ENCODE results near the gene INO80.
"Not testable (repeated sequence)": the region's sequence is repeated elsewhere in the genome, so short reads cannot be mapped to it uniquely, and the experiment has no call there.

INO80 gene

GRCh38 chr15:41116116-41116961, at the start of gene INO80:
TSS of gene INO80 (minus strand) at chr15:41116280. CDS start at chr15:41096310, 19,970 bp downstream.
- peak; percentile 98 for DNase-seq

GRCh38 chr15:41161736-41162135, 45.7 kb upstream of the INO80 start:
- peak; percentile 62 for DNase-seq

GRCh38 chr15:41161336-41161735, 45.3 kb upstream of the INO80 start:
- peak; percentile 52 for DNase-seq

GRCh38 chr15:41160639-41161315, 44.7 kb upstream of the INO80 start:
- peak; percentile 73 for DNase-seq

- no peak for DNase-seq
These were observed 38.3 kb upstream of the INO80 start for GRCh38 chr15:41154412-41154811.

GRCh38 chr15:41153733-41154132, 37.7 kb upstream of the INO80 start:
- no peak for DNase-seq

GRCh38 chr15:41151451-41152005, 35.4 kb upstream of the INO80 start:
- DNase-seq: no peak

GRCh38 chr15:41150279-41150678, 34.2 kb upstream of the INO80 start:
- DNase-seq: no peak

GRCh38 chr15:41148065-41148464, 32.0 kb upstream of the INO80 start:
- no peak for DNase-seq

- no peak for DNase-seq
These were observed 23.5 kb upstream of the INO80 start for GRCh38 chr15:41139619-41140018.

GRCh38 chr15:41139112-41139511, 23.0 kb upstream of the INO80 start:
- DNase-seq: peak; percentile 54

- not testable (repeated sequence) for DNase-seq
These were observed 19.5 kb upstream of the INO80 start for GRCh38 chr15:41135580-41135979.

- no peak for DNase-seq
These were observed 17.4 kb upstream of the INO80 start for GRCh38 chr15:41133454-41133853.

- not testable (repeated sequence) for DNase-seq
These were observed 16.0 kb upstream of the INO80 start for GRCh38 chr15:41132094-41132493.

- DNase-seq: no peak
These were observed 12.3 kb upstream of the INO80 start for GRCh38 chr15:41128174-41128902.

- DNase-seq: peak; percentile 3
These were observed 10.0 kb upstream of the INO80 start for GRCh38 chr15:41125931-41126642.

- DNase-seq: no peak
These were observed 9.1 kb upstream of the INO80 start for GRCh38 chr15:41125063-41125669.

GRCh38 chr15:41124058-41124457, 8.0 kb upstream of the INO80 start:
- no peak for DNase-seq

GRCh38 chr15:41122849-41123248, 6.8 kb upstream of the INO80 start:
- DNase-seq: no peak

- DNase-seq: no peak
These were observed 5.9 kb upstream of the INO80 start for GRCh38 chr15:41121951-41122350.

- no peak for DNase-seq
These were observed 827 bp upstream of the INO80 start for GRCh38 chr15:41116962-41117252.

GRCh38 chr15:41115652-41116115, 396 bp downstream of the INO80 start:
- peak; percentile 35 for DNase-seq

Measured in NCI-H226 (cell line).